ENCODE measurements around the gene SLC2A13.

SLC2A13 gene

DNA sequence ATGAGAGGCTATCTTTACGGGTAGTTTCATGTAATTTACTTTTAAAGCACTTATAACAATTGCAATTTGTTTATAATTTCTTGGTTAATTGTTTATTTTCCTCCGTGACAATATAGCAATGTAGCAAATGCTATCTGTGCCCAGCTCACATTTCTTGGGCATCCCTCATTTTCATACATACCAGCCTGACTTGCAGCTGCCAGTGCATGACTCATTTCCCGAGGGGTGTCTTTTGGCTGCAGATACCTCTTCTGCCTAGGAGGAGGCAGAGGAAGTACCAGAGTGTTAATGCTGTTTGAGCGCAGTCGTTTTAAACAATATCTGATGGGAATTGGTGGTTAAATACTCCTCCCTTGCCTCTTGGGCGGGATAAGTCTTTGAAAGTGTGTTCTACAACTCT is 382.1 kb downstream of the SLC2A13 start:
- no peak overlapping the region for H3K4me2 ChIP-seq (ENCODE audit: low read depth, low read length, poor library complexity, severe bottlenecking)
- TF ChIP-seq EZH2phosphoT487 (conservative IDR thresholded peaks at IDR 0.05; ENCODE audit: low read length) (no peak), CTCF (IDR thresholded peaks at IDR 0.05; ENCODE audit: insufficient read depth, low read length, poor library complexity, severe bottlenecking) (no peak)

DNA sequence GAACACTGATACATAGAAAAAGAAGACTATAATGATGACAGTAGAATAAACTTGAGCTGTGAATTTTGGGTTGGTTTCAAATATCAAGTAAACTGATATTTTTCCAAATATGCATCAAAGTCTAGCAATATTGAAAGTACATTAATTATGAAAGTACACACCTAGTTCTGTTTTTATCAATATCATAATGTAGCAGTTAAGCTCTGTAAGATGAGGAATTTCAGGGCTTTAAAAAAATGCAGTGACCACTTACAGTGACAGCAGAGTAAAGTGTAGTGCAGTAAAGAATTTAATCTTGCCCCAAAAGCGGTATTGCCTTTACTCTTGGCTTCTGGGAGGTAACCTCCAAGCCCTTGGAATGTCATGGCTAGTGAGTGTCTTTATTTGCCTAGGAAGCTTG is 383.4 kb downstream of the SLC2A13 start:
- Histone ChIP-seq H3K27me3 (ENCODE audit: low read length) (no peaks in the 10 kb centered on the region), H3K9me3 (ENCODE audit: insufficient read depth, low read length) (no peaks in the 10 kb centered on the region), H3K4me2 (ENCODE audit: low read depth, low read length, poor library complexity, severe bottlenecking) (no peak overlapping the region), H4K20me1 (ENCODE audit: low read depth, low read length) (no peaks in the 10 kb centered on the region), H3K36me3 (ENCODE audit: low read length) (no peaks in the 10 kb centered on the region), H3K4me3 (ENCODE audit: insufficient read depth, low read length, poor library complexity, severe bottlenecking) (no peak overlapping the region), H2AFZ (ENCODE audit: low read depth, low read length, severe bottlenecking) (no peak overlapping the region), H3K27ac (ENCODE audit: low read depth, low read length) (no peak overlapping the region), H3K79me2 (ENCODE audit: insufficient read depth, low read length) (no peaks in the 10 kb centered on the region), H3K9me2 (replicated peaks; ENCODE audit: insufficient read depth, low read length) (no peaks in the 10 kb centered on the region), H3F3A (ENCODE audit: insufficient read depth) (no peaks in the 10 kb centered on the region), H3K9ac (ENCODE audit: low read length) (no peak overlapping the region)
- TF ChIP-seq CTCF (IDR thresholded peaks at IDR 0.05; ENCODE audit: insufficient read depth, low read length, poor library complexity, severe bottlenecking) (no peak), EZH2phosphoT487 (conservative IDR thresholded peaks at IDR 0.05; ENCODE audit: low read length) (no peak)

More for the DNA sequence above, 382.1 kb downstream of the SLC2A13 start:
- Histone ChIP-seq H3F3A (ENCODE audit: insufficient read depth) (no peaks in the 10 kb centered on the region), H3K9me3 (ENCODE audit: insufficient read depth, low read length) (no peaks in the 10 kb centered on the region), H3K9me2 (replicated peaks; ENCODE audit: insufficient read depth, low read length) (no peaks in the 10 kb centered on the region), H2AFZ (ENCODE audit: low read depth, low read length, severe bottlenecking) (no peak overlapping the region), H4K20me1 (ENCODE audit: low read depth, low read length) (no peaks in the 10 kb centered on the region), H3K9ac (ENCODE audit: low read length) (no peak overlapping the region), H3K4me3 (ENCODE audit: insufficient read depth, low read length, poor library complexity, severe bottlenecking) (no peak overlapping the region), H3K27me3 (ENCODE audit: low read length) (no peaks in the 10 kb centered on the region), H3K27ac (ENCODE audit: low read depth, low read length) (no peak overlapping the region), H3K36me3 (ENCODE audit: low read length) (no peaks in the 10 kb centered on the region), H3K79me2 (ENCODE audit: insufficient read depth, low read length) (no peaks in the 10 kb centered on the region)

GRCh38 chr12:39713552-39713951 is 392.3 kb downstream of the SLC2A13 start:
- Histone ChIP-seq H3K79me2 (ENCODE audit: insufficient read depth, low read length) (no peaks in the 10 kb centered on the region), H3K27me3 (ENCODE audit: low read length) (no peaks in the 10 kb centered on the region), H3K9me3 (ENCODE audit: insufficient read depth, low read length) (no peaks in the 10 kb centered on the region), H3K4me2 (ENCODE audit: low read depth, low read length, poor library complexity, severe bottlenecking) (no peak overlapping the region), H3F3A (ENCODE audit: insufficient read depth) (peaks cover 11% of the 10 kb centered on the region), H3K36me3 (ENCODE audit: low read length) (no peaks in the 10 kb centered on the region), H3K9me2 (replicated peaks; ENCODE audit: insufficient read depth, low read length) (no peaks in the 10 kb centered on the region), H3K27ac (ENCODE audit: low read depth, low read length) (no peak overlapping the region), H3K4me3 (ENCODE audit: insufficient read depth, low read length, poor library complexity, severe bottlenecking) (no peak overlapping the region), H4K20me1 (ENCODE audit: low read depth, low read length) (no peaks in the 10 kb centered on the region), H2AFZ (ENCODE audit: low read depth, low read length, severe bottlenecking) (no peak overlapping the region), H3K9ac (ENCODE audit: low read length) (no peak overlapping the region)
- no peak for TF ChIP-seq CTCF (IDR thresholded peaks at IDR 0.05; ENCODE audit: insufficient read depth, low read length, poor library complexity, severe bottlenecking)
- no peak for TF ChIP-seq EZH2phosphoT487 (conservative IDR thresholded peaks at IDR 0.05; ENCODE audit: low read length)
